ENCODE data around the gene P2RY11.

Gene P2RY11

DNA sequence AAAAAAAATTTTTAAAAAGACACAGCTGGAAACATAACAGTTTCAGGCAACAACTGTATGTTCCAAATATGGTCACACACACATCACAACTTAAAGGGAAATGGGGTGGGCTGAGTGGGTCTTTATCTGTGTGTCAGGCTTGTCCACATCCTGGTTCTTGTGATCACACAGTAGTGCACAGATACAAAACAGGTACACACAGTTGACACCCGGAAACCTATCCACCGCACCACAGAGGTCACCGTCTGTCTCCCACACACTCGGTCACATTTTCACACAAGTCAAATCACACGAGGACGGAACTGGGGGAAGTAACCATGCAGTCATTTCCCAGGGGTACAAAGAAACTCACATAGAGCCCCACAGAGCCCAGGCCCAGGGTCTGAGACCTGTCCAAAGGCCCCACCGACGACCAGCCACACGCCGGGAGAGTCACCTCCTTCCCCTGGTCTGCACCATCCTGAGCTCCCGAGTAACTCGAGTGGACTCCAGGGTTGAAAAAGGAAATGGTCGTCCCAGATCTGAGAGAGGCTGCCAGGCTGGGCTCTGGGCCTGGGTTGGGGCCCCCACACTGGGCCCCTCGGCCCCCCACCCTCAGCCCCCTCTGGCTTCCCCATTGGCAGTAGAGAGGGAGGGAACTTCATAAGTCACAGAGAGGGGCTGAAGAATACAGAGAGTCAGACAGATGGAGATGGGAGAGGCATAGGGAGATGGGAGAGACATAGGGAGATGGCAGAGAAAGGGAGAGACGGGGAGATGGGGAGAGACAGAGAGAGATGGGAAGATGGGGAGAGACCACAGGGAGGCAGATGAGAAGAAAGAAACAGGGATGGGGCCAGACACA is 6.6 kb upstream of the P2RY11 start:
- H3K27ac ChIP-seq: no peak overlapping the region
- TF ChIP-seq, protein P1, sequence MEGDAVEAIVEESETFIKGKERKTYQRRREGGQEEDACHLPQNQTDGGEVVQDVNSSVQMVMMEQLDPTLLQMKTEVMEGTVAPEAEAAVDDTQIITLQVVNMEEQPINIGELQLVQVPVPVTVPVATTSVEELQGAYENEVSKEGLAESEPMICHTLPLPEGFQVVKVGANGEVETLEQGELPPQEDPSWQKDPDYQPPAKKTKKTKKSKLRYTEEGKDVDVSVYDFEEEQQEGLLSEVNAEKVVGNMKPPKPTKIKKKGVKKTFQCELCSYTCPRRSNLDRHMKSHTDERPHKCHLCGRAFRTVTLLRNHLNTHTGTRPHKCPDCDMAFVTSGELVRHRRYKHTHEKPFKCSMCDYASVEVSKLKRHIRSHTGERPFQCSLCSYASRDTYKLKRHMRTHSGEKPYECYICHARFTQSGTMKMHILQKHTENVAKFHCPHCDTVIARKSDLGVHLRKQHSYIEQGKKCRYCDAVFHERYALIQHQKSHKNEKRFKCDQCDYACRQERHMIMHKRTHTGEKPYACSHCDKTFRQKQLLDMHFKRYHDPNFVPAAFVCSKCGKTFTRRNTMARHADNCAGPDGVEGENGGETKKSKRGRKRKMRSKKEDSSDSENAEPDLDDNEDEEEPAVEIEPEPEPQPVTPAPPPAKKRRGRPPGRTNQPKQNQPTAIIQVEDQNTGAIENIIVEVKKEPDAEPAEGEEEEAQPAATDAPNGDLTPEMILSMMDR (conservative IDR thresholded peaks at IDR 0.05): no peak
- no peak for TF ChIP-seq ZFX (IDR thresholded peaks at IDR 0.05)

DNA sequence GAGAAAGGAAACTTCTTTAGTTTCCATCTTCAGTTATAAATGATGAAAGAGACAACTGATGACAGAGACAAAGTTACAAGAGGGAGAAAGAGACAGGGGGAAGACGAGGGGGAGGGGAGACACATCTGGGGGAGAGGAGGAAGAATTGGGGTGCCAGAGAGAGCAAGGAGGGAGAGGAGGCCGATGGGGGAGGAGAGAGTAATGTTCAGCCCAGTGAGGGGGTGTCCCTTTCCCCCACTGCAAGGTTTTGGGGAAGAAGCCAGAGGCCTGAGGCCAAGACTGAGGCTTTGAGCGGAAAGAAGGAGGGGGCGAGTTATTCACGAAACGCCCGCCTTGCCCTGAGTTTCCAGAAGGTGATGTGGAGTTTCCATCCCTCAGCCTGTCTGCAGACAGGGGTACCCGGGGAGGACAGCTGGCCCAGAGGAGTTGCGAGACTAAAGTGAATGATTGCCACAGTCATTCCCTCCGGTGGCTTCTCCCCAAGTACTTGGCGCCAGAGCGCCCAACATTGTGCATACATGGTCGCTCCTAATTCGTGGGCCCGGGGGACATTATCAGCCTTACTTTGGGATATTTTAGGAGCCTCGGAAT is 5.9 kb upstream of the P2RY11 start:
- TF ChIP-seq, protein P1 (conservative IDR thresholded peaks at IDR 0.05): no peak
- TF ChIP-seq ZFX (IDR thresholded peaks at IDR 0.05): no peak
- peak overlapping the region; percentile 92; the same call in 1 of the 2 replicates for H3K27ac ChIP-seq

DNA sequence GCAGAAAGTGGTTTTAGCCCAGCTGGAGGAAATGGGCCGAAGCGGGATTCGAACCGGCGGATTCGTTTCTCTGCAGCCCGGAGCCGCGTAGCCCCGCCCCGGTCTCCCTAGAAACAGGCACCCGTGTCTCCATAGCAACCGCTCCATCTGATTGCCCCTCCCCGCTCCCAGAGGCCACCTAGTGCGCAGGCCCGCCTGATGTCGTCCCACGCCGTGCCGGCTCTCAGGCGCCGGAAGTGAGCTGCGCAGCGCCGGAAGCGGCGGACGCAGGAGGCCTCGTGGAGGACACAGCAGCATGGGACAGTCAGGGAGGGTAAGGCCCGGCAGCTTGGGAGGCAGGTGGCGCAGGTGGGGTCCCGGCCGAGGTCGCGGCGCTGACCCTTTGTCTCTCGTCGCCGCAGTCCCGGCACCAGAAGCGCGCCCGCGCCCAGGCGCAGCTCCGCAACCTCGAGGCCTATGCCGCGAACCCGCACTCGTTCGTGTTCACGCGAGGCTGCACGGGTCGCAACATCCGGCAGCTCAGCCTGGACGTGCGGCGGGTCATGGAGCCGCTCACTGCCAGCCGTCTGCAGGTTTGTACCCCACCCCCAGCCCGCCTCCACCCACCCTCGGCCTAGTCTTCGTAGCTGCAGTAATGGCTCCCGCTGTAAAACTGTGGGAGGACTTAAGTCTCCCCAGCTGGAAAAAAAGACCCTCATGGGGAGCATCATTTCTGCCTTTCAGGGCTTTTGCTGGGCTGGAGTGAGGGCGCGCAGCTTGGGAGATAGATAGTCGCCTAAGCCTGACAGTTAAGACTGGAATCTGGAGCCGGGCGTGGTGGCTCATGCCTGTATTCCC is 5.2 kb upstream of the P2RY11 start, which contains the start of gene PPAN:
PPAN (plus strand) TSS at position 263 of the 837 bp plus-strand sequence; CDS start at position 296, 33 bp downstream.
- H3K27ac ChIP-seq: peak within 1 kb of the TSS; percentile 92

DNA sequence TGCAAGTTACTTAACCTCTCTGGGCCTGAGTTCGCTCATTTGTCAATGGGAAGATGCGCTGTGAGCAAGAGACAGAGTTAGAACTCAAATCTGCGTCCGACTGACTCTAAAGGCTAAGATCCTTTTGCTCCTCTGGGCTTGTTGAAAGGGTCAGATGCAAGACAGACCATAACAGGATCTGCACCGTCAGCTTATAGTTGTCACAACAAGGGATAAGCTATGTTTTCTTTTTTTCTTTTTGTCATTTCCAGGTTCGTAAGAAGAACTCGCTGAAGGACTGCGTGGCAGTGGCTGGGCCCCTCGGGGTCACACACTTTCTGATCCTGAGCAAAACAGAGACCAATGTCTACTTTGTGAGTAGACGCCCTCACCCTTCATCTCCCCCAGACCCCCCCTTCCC is 4.2 kb upstream of the P2RY11 start:
- peak overlapping the region; percentile 92 for H3K27ac ChIP-seq
- TF ChIP-seq, protein P1 (conservative IDR thresholded peaks at IDR 0.05): no peak
- TF ChIP-seq ZFX (IDR thresholded peaks at IDR 0.05): no peak

More for the DNA sequence above, 5.2 kb upstream of the P2RY11 start, which contains the start of gene PPAN:
- TF ChIP-seq ZFX (IDR thresholded peaks at IDR 0.05): peak; percentile 98
- TF ChIP-seq, protein P1 (conservative IDR thresholded peaks at IDR 0.05): no peak

DNA sequence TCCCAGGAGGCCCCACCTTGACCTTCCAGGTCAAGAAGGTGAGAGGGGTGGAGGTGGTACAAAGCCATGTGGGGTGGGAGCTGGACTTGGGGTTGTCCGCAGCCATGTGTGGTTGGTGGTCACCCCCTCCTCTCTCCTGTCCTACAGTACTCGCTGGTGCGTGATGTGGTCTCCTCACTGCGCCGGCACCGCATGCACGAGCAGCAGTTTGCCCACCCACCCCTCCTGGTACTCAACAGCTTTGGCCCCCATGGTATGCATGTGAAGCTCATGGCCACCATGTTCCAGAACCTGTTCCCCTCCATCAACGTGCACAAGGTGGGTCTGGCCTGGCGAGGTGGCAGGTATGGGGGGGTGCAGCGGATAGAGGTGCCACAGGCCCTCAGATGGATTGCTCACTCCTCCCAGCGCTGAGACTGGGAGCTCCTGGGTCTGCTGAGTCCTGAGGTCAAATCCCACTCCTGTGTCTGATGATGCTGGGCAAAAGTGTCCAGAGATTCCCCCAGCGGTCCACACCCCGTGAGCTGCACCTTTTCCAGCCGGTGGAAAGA is 3.6 kb upstream of the P2RY11 start:
- H3K27ac ChIP-seq: peak overlapping the region; percentile 92; the same call in 1 of the 2 replicates
- TF ChIP-seq, protein P1 (conservative IDR thresholded peaks at IDR 0.05): no peak

DNA sequence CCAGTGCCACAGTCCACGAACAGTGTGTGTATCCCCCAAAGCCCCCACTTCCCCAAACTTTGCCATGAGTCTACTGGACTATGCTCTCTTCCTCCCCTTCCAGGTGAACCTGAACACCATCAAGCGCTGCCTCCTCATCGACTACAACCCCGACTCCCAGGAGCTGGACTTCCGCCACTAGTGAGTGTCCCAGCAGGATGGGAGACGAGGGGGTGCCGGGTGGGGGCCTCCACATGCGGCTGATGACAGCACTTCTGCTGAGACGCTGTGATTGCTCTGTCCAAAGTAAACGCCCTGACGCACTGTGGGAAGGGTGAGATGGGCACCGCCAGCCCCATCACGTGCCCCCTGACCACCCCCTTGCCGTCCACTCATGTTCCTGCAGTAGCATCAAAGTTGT is 2.0 kb upstream of the P2RY11 start:
- H3K27ac ChIP-seq: no peak overlapping the region
- TF ChIP-seq ZFX (IDR thresholded peaks at IDR 0.05): no peak
- TF ChIP-seq, protein P1 (conservative IDR thresholded peaks at IDR 0.05): no peak

All from C4-2B (cell line).